Adipose tissue (tissue), 3 donors: ENCODE data around the gene UCHL5. TPM values are rescaled to one million over a fixed set of nuclear protein-coding genes. Genes with fewer than 3 reads are reported as not detected.

Source experiments
- H3K27ac ChIP-seq: one replicate; pipeline ENCODE4 v1.5.1; 2013; ENCODE audit warnings: low read depth, low read length
- WGBS, 3 donors: extraction: QIAGEN DNeasy Blood & Tissue Kit; methylation state at CpG; one replicate each; pipeline ENCODE4 v1.1.7; 2013; 5-methylcytosine and 5-hydroxymethylcytosine counted together
- polyA plus RNA-seq, 3 donors: library from polyadenylated mRNA; stranded (reverse); fragments of 200-250 nt; gene quantifications; one replicate each; pipeline ENCODE4 v1.2.3, GENCODE V29; 2013
- donor health status: healthy with polysubstance abuse.
- donor health status: Bipolar disorder and iron deficiency.
- donor health status: healthy.

UCHL5 gene
- 10 to 100 TPM; 14.4 to 16.0 (median 15.0) TPM for polyA plus RNA-seq

GRCh38 chr1:193059282-193060114 lies at the start of gene UCHL5, which contains the start of gene RO60:
TSS of gene UCHL5 (minus strand) at chr1:193059360. CDS start at chr1:193059260, 100 bp downstream.
TSS of gene RO60 (plus strand) at chr1:193059612. CDS start at chr1:193069055, 9,443 bp downstream.
- WGBS, 3 donors, result 0 to 1% (median 0%) methylated on average over 73 to 74 of the region's 74 CpGs

GRCh38 chr1:193108471-193108870 lies 49.3 kb upstream of the UCHL5 start:
- H3K27ac ChIP-seq, result no peak overlapping the region

More at GRCh38 chr1:193059282-193060114, at the start of gene UCHL5, which contains the start of gene RO60:
- H3K27ac ChIP-seq, result peak within 1 kb of the TSS; percentile 97

GRCh38 chr1:193105821-193106177 lies 46.6 kb upstream of the UCHL5 start:
- no peak overlapping the region for H3K27ac ChIP-seq
- WGBS, 3 donors, result 25 to 41% (median 37%) methylated on average over 4 of the region's 4 CpGs

More at GRCh38 chr1:193108471-193108870, 49.3 kb upstream of the UCHL5 start:
- WGBS, 3 donors, result 75 to 90% (median 87%) methylated on average over 3 of the region's 3 CpGs

GRCh38 chr1:193104907-193105820 lies 46.0 kb upstream of the UCHL5 start, which contains the start of gene GLRX2:
TSS of gene GLRX2 (minus strand) at chr1:193105414. CDS start at chr1:193105382, 32 bp downstream.
- 0 to 1% (median 0%) methylated on average over 63 to 73 of the region's 73 CpGs for WGBS, 3 donors
- peak within 1 kb of the TSS; percentile 48 for H3K27ac ChIP-seq

GRCh38 chr1:193104502-193104906 lies 45.3 kb upstream of the UCHL5 start:
- peak overlapping the region; percentile 48 for H3K27ac ChIP-seq
- 1% methylated on average over 24 of the region's 24 CpGs for WGBS, 3 donors

GRCh38 chr1:193103759-193104501 lies 44.8 kb upstream of the UCHL5 start:
- whole genome bisulfite sequencing, 3 donors, result 28 to 33% (median 29%) methylated on average over 9 of the region's 9 CpGs

GRCh38 chr1:193102662-193103061 lies 43.5 kb upstream of the UCHL5 start:
- no peak overlapping the region for H3K27ac ChIP-seq
- 84 to 87% (median 87%) methylated on average over 5 of the region's 5 CpGs for WGBS, 3 donors

More at GRCh38 chr1:193103759-193104501, 44.8 kb upstream of the UCHL5 start:
- H3K27ac ChIP-seq, result no peak overlapping the region

GRCh38 chr1:193094112-193094511 lies 35.0 kb upstream of the UCHL5 start:
- H3K27ac ChIP-seq, result no peak overlapping the region
- WGBS, 3 donors, result 74 to 92% (median 84%) methylated on average over 11 of the region's 11 CpGs

- H3K27ac ChIP-seq, result no peak overlapping the region
- 62 to 89% (median 84%) methylated on average over 1 of the region's 1 CpG for WGBS, 3 donors
Observed at GRCh38 chr1:193090865-193091264, 31.7 kb upstream of the UCHL5 start.

GRCh38 chr1:193087893-193088292 lies 28.7 kb upstream of the UCHL5 start:
- 54 to 61% (median 57%) methylated on average over 3 of the region's 3 CpGs for WGBS, 3 donors
- H3K27ac ChIP-seq, result no peak overlapping the region

GRCh38 chr1:193086342-193086741 lies 27.2 kb upstream of the UCHL5 start:
- 86 to 96% (median 93%) methylated on average over 3 of the region's 3 CpGs for WGBS, 3 donors
- H3K27ac ChIP-seq, result no peak overlapping the region

GRCh38 chr1:193085263-193085662 lies 26.1 kb upstream of the UCHL5 start:
- WGBS, 3 donors, result 71 to 91% (median 79%) methylated on average over 1 of the region's 1 CpG
- H3K27ac ChIP-seq, result no peak overlapping the region

GRCh38 chr1:193083365-193084088 lies 24.4 kb upstream of the UCHL5 start:
- 93 to 96% (median 93%) methylated on average over 6 of the region's 6 CpGs for WGBS, 3 donors
- no peak overlapping the region for H3K27ac ChIP-seq

- no peak overlapping the region for H3K27ac ChIP-seq
- WGBS, 3 donors, result 81 to 97% (median 94%) methylated on average over 3 of the region's 3 CpGs
Observed at GRCh38 chr1:193079187-193079586, 20.0 kb upstream of the UCHL5 start.

- H3K27ac ChIP-seq, result no peak overlapping the region
Observed at GRCh38 chr1:193077991-193078390, 18.8 kb upstream of the UCHL5 start.

GRCh38 chr1:193070942-193071341 lies 11.8 kb upstream of the UCHL5 start:
- no peak overlapping the region for H3K27ac ChIP-seq
- WGBS, 3 donors, result 68 to 76% (median 72%) methylated on average over 5 of the region's 5 CpGs

- 62 to 90% (median 66%) methylated on average over 2 of the region's 2 CpGs for WGBS, 3 donors
- H3K27ac ChIP-seq, result no peak overlapping the region
Observed at GRCh38 chr1:193070386-193070753, 11.2 kb upstream of the UCHL5 start.
